IPS DF 6.9 (cell line): Measurements from ENCODE around the gene FNDC5.
A peak's percentile ranks its signal among the peaks of the same experiment; 100 is the strongest.

ENCODE experiments used
- DNase-seq: peaks from one replicate; pipeline ENCODE4 v3.0.0-alpha.2; 2013; ENCODE audit warnings: low read depth, low spot score
- H3K27ac ChIP-seq: one replicate; pipeline ENCODE4 v1.5.1; 2013; ENCODE audit warnings: low read length, control low read depth
- H3K27me3 ChIP-seq: 2 replicates; pipeline ENCODE4 v1.6.1; 2013; ENCODE audit warnings: mild to moderate bottlenecking, low read length; ENCODE audit not compliant: control insufficient read depth, insufficient read depth
- H3K36me3 ChIP-seq: 2 replicates; pipeline ENCODE4 v1.6.1; 2013; ENCODE audit warnings: low read length; ENCODE audit not compliant: control insufficient read depth, insufficient read depth
- H3K4me1 ChIP-seq: 2 replicates; pipeline ENCODE4 v1.6.1; 2013; ENCODE audit warnings: low read length; ENCODE audit not compliant: control insufficient read depth, insufficient read depth
- H3K4me3 ChIP-seq: 2 replicates; pipeline ENCODE4 v1.5.1; 2013; ENCODE audit warnings: mild to moderate bottlenecking, low read length
- H3K9me3 ChIP-seq: 2 replicates; pipeline ENCODE4 v1.6.1; 2013; ENCODE audit warnings: low read length, inconsistent platforms; ENCODE audit not compliant: control insufficient read depth, insufficient read depth
- WGBS: extraction: QIAGEN DNeasy Blood & Tissue Kit; methylation state at CpG from one replicate; pipeline ENCODE4 v1.1.7; 2013; ENCODE audit warnings: mixed read lengths, missing lambda C conversion rate; ENCODE audit not compliant: insufficient read length, insufficient coverage; 5-methylcytosine and 5-hydroxymethylcytosine counted together

FNDC5 gene

DNA sequence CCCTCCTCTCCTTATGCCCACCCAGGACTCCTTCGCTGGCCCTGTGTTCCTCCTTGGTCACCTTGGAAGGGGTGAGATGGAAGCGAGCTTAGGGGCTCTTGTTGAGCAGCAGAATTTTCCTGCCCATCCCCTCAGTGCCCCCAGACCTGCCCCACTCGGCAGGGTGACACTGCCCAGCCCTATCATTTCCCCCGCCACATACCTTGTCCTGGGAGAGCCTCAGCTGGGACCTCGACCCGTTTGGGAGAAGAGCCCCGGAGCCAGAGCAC is 1.4 kb upstream of the FNDC5 start:
- Histone ChIP-seq H3K36me3 (no peaks in the 10 kb centered on the region), H3K9me3 (no peaks in the 10 kb centered on the region), H3K4me1 (peaks cover 14% of the 10 kb centered on the region), H3K27ac (no peak overlapping the region), H3K27me3 (peaks cover 21% of the 10 kb centered on the region), H3K4me3 (no peak overlapping the region)
- no CpG with 5 or more reads among the region's 7 CpGs for WGBS
- DNase-seq = no peak

DNA sequence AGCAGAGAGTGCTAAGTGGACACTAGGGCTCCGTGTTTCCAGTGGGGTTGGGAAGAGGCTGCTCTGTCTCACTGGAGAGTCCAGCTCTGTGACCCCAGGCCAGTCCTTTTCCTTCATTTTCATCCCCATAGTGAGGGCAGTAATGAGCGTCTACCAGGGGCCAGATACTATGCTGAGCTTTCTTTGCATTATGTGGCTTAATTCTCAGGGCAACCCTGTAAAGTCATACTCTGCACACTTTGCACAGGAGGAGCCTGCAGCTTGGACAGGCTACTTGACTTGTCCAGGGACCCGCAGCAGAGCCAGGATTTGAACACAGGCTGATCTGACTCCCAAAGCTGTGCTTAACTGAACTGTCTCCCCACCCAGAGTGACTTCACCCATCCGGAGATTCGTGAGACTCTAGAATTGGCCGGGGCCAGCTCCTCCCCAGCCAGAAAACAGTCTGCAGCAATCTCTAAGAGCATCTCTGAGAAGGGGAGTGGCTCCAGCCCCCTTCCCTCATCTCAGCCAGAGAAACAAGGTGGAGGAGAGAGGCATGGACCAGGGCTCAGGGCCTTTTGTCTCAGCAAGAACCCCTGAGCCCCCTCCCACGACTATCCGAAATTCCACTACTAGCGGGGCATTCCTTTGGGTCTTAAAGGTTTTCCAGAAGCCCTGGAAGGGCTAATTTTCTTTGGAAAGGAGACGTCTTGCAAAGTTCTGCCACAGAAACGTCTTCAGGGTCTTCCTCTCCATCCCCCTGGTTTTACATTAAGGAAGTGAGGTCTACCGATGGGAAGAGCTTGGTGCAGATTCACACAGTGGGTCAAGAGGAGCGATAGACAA is 866 bp upstream of the FNDC5 start:
- DNase-seq = no peak
- H3K27me3 ChIP-seq = peaks cover 21% of the 10 kb centered on the region
- no CpG with 5 or more reads among the region's 13 CpGs for WGBS
- H3K36me3 ChIP-seq = no peaks in the 10 kb centered on the region
- no peak overlapping the region for H3K27ac ChIP-seq
- peak overlapping the region; percentile 44; the same call in 1 of the 2 replicates for H3K4me3 ChIP-seq
- H3K4me1 ChIP-seq = peaks cover 14% of the 10 kb centered on the region
- H3K9me3 ChIP-seq = no peaks in the 10 kb centered on the region

DNA sequence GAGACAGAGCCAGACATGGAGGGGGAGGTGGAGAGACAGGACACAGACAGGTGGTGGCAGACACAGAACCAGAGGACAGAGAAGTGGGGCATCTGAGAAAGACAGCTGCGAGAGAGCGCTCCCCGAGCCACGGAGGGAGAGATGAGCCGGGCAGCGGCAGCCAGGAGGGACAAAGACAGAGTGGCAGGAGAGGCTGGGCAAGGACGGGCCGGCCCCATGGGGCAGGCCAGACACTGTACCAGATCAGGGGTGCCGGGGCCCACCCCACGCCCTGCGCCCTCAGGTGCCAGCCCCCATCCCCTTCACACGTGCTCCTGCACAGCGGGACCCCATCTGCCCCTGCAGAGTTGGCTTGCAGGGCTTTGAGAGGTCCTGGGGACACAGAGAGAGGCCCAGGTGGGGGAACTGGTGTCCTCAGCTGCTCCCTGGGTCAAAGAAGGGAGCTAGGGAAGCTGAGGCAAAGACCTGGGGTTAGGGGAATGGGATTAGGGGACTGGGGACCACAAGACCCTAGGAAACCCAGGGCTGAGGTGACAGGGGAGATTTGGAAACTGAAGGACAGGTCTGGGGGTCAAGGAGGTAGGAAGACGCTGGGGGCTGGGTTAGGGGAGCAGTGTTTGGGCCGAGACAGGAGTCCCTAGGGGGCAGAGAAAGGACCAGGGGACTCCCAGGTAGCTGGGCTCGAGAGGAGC is 643 bp downstream of the FNDC5 start:
- DNase-seq = no peak
- H3K9me3 ChIP-seq = no peaks in the 10 kb centered on the region
- no peak overlapping the region for H3K27ac ChIP-seq
- peaks cover 6% of the 10 kb centered on the region for H3K4me1 ChIP-seq
- peak overlapping the region; percentile 19; the same call in 1 of the 2 replicates for H3K4me3 ChIP-seq
- H3K27me3 ChIP-seq = peaks cover 21% of the 10 kb centered on the region
- no CpG with 5 or more reads among the region's 16 CpGs for WGBS
- H3K36me3 ChIP-seq = no peaks in the 10 kb centered on the region

DNA sequence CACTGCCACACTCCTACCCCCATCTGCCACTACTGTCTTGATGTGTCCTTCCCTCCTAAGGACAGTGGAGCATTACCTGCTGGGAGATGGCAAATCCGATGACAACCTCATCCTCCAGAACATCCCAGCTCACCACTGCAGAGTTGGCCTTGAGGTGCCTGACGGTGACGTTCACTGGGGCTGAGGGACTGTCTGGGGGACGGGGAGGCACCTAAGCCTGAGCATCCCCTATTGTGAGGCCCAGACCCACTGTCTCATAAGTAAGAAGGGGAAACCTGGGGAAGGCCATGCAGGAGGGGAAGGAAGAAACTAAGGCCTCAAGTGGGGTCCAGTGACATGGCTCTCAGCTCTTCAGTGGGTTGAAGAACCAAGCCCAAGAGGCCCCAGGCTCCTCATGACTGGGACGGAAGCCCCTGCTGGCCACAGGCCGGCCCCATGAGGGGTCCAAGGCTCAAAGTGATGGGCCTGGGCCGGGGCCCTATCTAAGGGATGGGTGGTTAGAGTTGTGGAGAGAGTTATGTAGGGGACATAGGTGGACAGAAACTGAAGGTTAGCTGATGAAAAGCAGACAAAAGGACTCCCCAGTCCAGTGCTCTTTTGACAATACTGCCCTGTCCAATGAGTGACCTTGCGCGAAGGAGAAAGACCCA is 1.8 kb downstream of the FNDC5 start:
- peaks cover 21% of the 10 kb centered on the region for H3K27me3 ChIP-seq
- no peak for DNase-seq
- H3K36me3 ChIP-seq = no peaks in the 10 kb centered on the region
- H3K27ac ChIP-seq = no peak overlapping the region
- no CpG with 5 or more reads among the region's 9 CpGs for WGBS
- H3K9me3 ChIP-seq = no peaks in the 10 kb centered on the region
- H3K4me3 ChIP-seq = no peak overlapping the region
- H3K4me1 ChIP-seq = peaks cover 6% of the 10 kb centered on the region

DNA sequence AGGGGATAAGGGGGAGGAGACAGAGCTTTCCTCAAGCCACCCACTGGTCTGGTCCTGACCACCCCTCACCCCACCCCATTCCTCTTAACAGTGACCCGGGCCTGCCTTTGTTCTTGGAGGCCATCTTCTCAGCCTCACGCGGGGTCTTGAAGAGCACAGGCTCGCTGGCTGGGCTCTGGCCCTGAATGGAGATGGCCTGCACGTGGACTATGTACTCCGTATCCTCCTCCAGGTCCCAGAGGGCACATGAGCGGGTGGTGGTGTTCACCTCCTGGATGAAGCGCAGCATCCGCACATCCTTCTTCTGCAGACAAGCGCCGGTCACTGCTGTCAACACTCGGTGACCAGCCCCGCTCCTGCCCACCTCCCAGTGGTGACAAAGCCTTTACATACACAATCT is 2.6 kb downstream of the FNDC5 start:
- Histone ChIP-seq H3K36me3 (no peaks in the 10 kb centered on the region), H3K27ac (no peak overlapping the region), H3K27me3 (peaks cover 21% of the 10 kb centered on the region), H3K9me3 (no peaks in the 10 kb centered on the region), H3K4me1 (peaks cover 6% of the 10 kb centered on the region), H3K4me3 (no peak overlapping the region)
- DNase-seq = no peak
- WGBS = no CpG with 5 or more reads among the region's 13 CpGs

DNA sequence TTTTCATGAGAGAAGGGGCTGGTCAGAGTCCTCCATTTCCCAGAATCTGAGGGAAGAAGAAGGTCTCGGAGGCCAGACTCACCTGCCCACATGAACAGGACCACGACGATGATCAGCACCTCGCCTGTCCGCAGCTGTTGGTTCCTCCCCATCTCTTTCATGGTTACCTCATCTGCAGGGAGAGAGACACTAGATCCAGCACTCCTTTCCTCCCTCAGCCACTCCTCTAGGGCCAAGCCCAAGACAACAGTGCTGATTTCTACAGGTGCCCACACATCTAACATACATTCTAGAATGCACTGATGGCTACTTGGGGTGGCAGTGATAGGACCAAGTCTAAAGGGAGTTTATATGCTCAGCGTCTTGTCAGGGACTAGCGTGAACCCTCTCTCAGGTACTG is 3.0 kb downstream of the FNDC5 start:
- no CpG with 5 or more reads among the region's 7 CpGs for WGBS

DNA sequence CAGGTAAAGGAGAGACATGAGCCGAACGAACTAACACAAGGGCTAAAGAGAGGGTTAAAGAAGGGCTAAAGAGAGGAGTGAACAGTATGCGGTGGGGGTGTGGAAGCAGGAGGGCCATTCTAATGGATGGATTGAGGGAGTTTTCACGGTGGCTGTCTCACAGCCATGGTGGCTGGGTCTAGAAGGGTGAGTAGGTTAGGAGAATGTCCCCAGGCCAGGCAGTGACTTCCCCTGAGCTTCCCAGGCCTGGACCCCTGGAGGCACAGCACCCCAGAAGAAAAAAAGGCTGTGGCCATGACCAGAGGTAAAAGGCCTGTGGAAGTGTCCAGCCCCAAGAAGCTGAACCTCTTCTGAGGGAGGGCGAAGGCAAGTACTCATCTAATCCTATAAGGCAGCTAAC is 3.6 kb downstream of the FNDC5 start:
- H3K4me1 ChIP-seq = peaks cover 6% of the 10 kb centered on the region
- H3K36me3 ChIP-seq = no peaks in the 10 kb centered on the region
- H3K4me3 ChIP-seq = no peak overlapping the region
- no peaks in the 10 kb centered on the region for H3K9me3 ChIP-seq
- H3K27me3 ChIP-seq = peaks cover 20% of the 10 kb centered on the region
- H3K27ac ChIP-seq = no peak overlapping the region
- no CpG with 5 or more reads among the region's 5 CpGs for WGBS
- DNase-seq = no peak

More for the DNA sequence above, 3.0 kb downstream of the FNDC5 start:
- H3K4me3 ChIP-seq = no peak overlapping the region
- no peaks in the 10 kb centered on the region for H3K36me3 ChIP-seq
- no peak for DNase-seq
- no peaks in the 10 kb centered on the region for H3K9me3 ChIP-seq
- H3K4me1 ChIP-seq = peaks cover 6% of the 10 kb centered on the region
- no peak overlapping the region for H3K27ac ChIP-seq
- H3K27me3 ChIP-seq = peaks cover 21% of the 10 kb centered on the region

DNA sequence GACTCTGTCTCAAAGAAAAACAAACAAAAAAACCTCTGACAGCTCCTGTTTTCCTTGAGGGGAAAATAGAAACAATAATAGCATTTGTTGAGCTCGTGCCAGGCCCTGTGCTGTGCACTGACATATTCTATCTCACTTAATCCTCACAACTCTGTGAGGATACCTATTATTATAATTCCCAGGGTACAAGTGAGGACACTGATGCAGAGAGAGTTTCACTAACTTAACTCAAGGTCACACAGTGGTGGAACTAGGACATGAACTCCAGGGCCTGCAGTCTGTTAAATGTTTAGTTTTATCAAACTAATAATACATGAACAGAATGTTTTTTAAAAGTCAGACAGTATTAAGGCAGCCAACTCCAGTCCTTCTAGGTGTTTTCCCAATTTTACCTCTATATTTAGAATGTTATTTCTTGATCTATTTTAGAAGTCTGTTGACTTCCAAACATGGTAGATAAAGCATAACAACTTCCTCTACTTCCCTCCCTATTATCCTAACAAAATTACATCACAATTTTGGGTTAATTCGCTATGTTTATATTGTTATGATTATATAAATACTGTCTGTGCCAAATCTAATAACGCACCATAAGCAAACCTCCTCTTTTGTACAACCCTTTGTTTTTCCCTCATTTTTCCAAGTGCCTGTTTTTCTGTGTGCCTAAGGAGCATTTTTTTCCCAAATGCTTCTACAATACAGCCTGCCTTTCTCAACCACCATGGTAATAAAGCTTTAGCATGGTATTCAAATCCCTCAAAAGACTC is 4.9 kb downstream of the FNDC5 start:
- peaks cover 1% of the 10 kb centered on the region; the same call in 1 of the 2 replicates for H3K4me1 ChIP-seq
- H3K27me3 ChIP-seq = peaks cover 9% of the 10 kb centered on the region; the same call in 1 of the 2 replicates
- no peak for DNase-seq
- no peak overlapping the region for H3K4me3 ChIP-seq
- no peak overlapping the region for H3K27ac ChIP-seq
- H3K36me3 ChIP-seq = no peaks in the 10 kb centered on the region
- H3K9me3 ChIP-seq = no peaks in the 10 kb centered on the region
- WGBS = no CpG with 5 or more reads among the region's 3 CpGs

DNA sequence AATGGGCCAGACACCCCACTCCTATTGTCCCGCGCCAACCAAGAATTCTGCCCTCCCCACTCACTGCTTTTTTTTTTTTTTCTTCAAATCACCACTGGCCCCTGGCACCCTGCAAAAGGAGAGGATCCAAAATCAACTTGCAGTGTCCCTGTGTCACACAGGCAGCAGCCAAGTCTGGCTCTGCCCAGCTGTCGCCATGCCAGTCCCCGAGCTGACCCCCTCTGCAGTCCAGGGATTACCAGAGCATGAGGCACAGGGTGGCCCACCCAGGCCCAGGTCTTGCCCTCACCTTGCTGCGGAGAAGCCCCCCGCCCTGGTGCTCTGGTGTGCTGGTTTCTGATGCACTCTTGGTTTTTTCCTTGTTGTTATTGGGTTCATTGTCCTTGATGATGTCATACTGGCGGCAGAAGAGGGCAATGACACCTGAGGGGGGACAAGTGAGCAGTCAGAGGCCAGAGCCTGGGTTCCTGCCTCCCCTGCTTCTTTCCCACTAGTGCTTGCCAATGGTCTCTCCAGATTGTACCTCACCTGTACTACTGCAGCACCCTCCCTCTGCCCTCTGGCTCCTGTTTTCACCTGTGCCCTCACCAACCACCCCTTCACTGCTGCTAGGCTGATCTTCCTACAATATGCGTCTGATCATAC is 6.2 kb downstream of the FNDC5 start:
- Histone ChIP-seq H3K4me1 (no peaks in the 10 kb centered on the region), H3K36me3 (no peaks in the 10 kb centered on the region), H3K27ac (no peak overlapping the region), H3K4me3 (no peak overlapping the region), H3K9me3 (no peaks in the 10 kb centered on the region), H3K27me3 (peaks cover under 1% of the 10 kb centered on the region; the same call in 1 of the 2 replicates)
- no peak for DNase-seq
- WGBS = no CpG with 5 or more reads among the region's 8 CpGs

DNA sequence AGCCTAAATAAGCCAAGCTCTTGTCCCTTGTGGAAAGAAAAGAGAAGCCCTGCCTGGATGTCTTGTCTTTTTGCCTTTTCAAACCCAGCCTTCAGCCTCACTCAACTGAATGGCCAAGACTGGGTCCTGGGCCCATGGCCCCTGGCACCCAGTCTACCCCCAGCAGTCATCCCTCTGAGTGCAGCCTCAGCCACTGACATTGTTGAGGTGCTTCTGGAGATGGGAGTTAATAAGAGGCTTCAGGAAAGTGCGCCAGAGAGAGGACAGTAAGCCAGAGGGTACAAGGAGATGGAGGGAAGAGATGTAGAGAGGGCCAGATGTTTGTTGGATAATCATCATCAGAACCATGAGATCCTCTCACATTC is 6.8 kb downstream of the FNDC5 start:
- WGBS = no CpG with 5 or more reads among the region's 1 CpG
- Histone ChIP-seq H3K27me3 (no peaks in the 10 kb centered on the region), H3K9me3 (no peaks in the 10 kb centered on the region), H3K4me3 (no peak overlapping the region), H3K4me1 (no peaks in the 10 kb centered on the region), H3K36me3 (no peaks in the 10 kb centered on the region), H3K27ac (no peak overlapping the region)
- DNase-seq = no peak
